GM20000 (cell line): ENCODE measurements around the gene AIM2.

Experiments
- DNase-seq: peaks from one replicate; pipeline ENCODE4 v3.0.0; 2012; ENCODE audit warnings: low spot score
- TF ChIP-seq, protein P1 (sequence below): IDR thresholded peaks from 2 replicates; pipeline ENCODE4 v1.5.1; 2012; ENCODE audit warnings: mild to moderate bottlenecking, control low read depth; ENCODE audit errors: extremely low read depth, missing control alignments

AIM2 gene

DNA sequence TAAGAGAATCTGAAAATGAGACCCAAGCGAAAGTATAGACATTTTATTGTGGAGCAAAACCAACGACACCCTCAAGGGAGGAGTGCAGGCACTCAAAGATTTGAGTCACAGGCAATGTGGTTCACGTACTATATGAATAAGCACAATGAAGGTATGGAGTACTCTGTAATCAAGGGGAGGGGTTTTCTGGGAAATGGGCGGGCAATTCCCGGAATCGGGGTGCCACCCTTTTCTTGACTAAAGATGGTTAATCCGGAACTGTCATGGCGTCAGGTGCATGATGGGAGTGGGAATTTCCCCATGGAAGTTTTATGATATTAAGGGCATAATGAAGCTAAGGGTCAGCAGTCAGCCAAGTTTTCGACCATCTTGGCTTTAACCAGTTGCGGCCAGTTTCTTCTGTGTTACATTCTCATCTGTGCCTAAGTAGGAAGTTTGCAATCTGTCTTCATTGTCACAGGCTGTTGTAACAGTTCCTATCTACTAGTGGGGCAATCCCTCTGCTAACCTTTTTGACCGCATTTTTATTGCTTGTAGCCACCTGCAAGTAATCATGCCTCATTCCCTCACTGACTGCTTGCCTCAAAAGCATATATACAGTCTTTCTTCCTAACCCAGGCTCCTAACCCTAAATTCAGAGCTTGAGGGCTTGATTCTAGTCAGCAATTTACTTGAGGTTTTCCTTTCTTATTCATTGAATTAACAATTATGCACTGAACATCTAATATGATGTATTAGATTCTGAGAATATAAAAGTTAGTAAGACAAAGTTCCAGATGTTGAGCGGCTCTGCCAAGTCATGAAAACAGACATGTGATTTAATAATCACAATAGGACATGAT lies 775 bp upstream of the AIM2 start:
- TF ChIP-seq, protein P1, sequence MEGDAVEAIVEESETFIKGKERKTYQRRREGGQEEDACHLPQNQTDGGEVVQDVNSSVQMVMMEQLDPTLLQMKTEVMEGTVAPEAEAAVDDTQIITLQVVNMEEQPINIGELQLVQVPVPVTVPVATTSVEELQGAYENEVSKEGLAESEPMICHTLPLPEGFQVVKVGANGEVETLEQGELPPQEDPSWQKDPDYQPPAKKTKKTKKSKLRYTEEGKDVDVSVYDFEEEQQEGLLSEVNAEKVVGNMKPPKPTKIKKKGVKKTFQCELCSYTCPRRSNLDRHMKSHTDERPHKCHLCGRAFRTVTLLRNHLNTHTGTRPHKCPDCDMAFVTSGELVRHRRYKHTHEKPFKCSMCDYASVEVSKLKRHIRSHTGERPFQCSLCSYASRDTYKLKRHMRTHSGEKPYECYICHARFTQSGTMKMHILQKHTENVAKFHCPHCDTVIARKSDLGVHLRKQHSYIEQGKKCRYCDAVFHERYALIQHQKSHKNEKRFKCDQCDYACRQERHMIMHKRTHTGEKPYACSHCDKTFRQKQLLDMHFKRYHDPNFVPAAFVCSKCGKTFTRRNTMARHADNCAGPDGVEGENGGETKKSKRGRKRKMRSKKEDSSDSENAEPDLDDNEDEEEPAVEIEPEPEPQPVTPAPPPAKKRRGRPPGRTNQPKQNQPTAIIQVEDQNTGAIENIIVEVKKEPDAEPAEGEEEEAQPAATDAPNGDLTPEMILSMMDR = no peak
- peak; percentile 61 for DNase-seq

DNA sequence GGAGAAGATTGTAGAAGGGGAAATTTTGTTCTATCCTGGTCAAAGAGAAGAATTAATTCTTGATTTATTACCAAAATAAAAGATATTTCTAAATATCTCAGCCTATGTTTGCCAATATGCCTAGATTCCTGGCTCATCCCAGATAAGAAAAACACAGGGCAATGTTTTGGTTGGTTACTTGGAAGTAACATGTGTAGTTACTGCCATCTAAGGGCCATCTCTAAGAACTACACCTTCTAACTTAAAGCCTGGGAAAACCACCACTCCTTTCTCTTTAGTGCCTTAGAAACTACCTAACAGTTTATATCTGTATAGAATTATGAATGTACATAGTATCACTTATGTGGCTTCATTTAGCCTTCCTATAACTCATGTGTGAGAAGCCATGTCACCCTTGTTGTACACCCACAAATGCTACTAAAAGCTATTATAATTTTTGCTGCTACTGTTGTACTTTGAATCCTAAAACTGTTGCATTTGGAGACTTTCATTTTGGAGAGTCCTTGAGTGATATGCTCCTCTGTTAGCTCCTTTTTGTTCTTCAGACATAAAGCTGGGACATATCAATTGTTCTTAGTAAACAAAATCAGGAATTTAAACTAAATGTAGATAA lies 4.5 kb downstream of the AIM2 start:
- TF ChIP-seq, protein P1 = peak; percentile 49
- DNase-seq = peak; percentile 33

DNA sequence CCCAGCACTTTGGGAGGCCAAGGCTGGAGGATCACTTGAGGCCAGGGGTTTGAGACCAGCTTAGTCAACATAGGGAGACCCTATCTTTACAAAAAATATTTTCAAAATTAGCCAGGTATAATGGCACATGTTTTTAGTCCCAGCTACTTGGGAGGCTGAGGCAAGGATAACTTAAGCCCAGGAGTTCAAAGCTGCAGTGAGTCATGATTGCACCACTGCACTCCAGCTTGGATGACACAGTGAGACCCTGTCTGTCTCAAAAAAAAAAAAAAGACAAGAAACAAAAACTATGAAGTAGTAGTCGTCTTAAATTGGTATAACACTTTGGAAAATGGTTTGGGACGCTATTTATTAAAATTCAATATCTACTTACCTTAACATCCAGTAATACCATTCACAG lies 7.7 kb downstream of the AIM2 start:
- no peak for DNase-seq
- TF ChIP-seq, protein P1 = no peak

DNA sequence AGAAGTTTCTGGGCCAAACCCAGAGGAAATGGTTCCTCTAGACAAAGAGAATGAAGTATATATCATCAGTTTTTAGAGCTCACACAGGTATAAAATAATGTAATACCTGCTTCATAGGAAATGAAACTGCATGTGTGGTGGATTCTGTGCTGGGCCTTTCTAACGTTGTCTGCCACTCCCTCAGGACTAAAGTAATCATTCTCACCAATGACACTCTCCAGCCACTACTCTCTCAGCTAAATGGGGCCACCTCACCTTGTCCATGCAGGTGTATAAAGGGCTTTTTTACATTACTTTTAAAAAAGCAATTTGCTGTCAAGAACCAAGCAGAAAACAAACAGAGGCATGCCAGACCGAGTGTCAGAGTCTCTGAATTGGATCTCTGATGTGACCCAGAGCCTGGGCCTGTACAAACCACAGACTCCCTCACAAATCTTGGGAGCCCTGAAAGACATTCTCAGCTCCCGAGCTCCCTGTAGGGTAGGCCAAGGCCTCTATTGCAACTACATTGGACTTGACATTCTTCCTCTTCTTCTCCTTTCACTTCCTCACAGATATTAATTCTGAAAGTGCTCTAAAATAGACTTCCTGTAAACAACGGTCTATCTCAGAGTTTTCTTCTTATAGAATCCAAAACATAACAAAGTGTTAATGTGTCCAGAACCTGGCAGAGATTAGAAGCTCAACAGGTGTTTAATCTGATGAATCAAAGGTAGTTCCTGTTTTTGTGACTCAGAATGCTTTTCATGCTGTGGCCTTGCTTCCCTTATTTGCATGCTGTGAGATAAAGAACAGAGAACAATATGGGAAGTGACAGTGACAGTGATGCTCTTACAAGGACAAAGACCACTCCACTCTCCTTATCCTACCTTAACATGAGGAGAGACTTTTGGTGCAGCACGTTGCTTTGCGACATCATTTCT lies 8.6 kb downstream of the AIM2 start:
- TF ChIP-seq, protein P1 = no peak
- peak; percentile 46 for DNase-seq

DNA sequence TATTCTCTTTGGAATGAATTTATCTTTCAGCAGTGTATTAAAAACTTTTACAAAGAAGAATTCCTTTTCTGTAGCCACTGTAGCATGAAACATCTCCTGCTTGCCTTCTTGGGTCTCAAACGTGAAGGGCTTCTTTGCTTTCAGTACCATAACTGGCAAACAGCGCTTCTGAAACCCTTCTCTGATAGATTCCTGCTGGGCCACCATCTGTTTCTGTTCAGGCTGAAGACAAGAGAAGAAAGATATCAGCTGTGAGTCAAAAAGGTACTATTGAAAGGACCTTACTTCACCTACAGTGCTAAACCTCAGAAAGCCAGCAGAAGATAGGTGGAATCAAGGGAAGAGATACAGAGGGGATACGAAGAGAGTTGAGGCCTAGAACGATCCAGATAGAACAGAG lies 10.5 kb downstream of the AIM2 start:
- TF ChIP-seq, protein P1 = no peak
- no peak for DNase-seq

DNA sequence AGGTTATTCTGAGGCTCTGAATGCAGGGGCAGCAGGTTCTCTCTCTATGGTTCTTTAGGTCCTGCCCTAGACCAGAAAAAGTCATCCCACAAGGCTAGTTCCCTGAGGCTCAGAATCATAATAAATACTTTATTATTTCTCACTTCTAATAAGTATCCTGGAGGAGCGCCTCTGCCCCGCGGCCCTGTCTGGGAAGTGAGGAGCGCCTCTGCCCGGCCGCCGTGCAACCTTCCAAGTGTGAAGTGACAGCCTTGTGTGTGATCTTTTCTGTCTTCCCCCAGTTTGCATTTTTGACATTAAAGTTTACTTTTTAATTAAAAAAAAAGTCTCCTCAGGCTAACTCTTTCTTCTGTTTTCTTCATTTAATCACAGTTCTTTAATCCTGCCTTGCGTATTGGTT lies 11.5 kb downstream of the AIM2 start:
- TF ChIP-seq, protein P1 = no peak
- DNase-seq = no peak
